H1 (cell line): Measurements from ENCODE around the gene ZNF277. TPM values are rescaled to one million over a fixed set of nuclear protein-coding genes. Genes with fewer than 3 reads are reported as not detected.

ENCODE experiments used
- ATF3 ChIP-seq: IDR thresholded peaks from 2 replicates; pipeline ENCODE4 v1.6.1; 2011; ENCODE audit warnings: low read depth, mild to moderate bottlenecking, low read length; ENCODE audit not compliant: insufficient read depth
- GTF2F1 ChIP-seq: IDR thresholded peaks from 2 replicates; pipeline ENCODE4 v1.6.1; 2012; ENCODE audit warnings: low read depth, low read length, improper control_type of control experiment, borderline replicate concordance
- MAX ChIP-seq: IDR thresholded peaks from 2 replicates; pipeline ENCODE4 v1.6.1; 2012; ENCODE audit warnings: inconsistent platforms
- RBBP5 ChIP-seq: IDR thresholded peaks from 2 replicates; pipeline ENCODE4 v1.7.1; 2012; ENCODE audit warnings: low read depth, mild to moderate bottlenecking, inconsistent platforms, low read length, moderate library complexity, borderline replicate concordance
- RXRA ChIP-seq: IDR thresholded peaks from 2 replicates; pipeline ENCODE4 v1.6.1; 2011; ENCODE audit warnings: low read depth, mild to moderate bottlenecking, low read length, moderate library complexity; ENCODE audit not compliant: insufficient read depth
- polyA plus RNA-seq, 7 experiments: library from polyadenylated mRNA; depleted of rRNA in 3 of 7; stranded (reverse) in 5 of 7; unstranded in 2 of 7; fragments of >200 nt in 5 of 7; fragments of 200-250 nt in 2 of 7; gene quantifications; 1 replicate in 5 of 7; 2 replicates in 1 of 7; 4 replicates in 1 of 7; pipeline versions ENCODE4 v1.2.1 to v1.2.3, GENCODE V29; 2011 to 2013; ENCODE audit warnings: missing spikeins in 2 of 7, mixed read lengths in 2 of 7
- total RNA-seq: library from RNA; stranded (reverse); fragmentation: NEBNext Ultra II Directional; extraction: Animal tissue kit (Norgen Biotek cat#: 25700); gene quantifications from 2 replicates; pipeline ENCODE4 v1.2.1, GENCODE V29; 2021

ZNF277 gene
- total and polyA plus RNA-seq, 2 of the 8 experiments (the other 6 are each of a cell fraction or from before 2014, with no cell fraction given), result 5.1 to 21.7 TPM

- TF ChIP-seq ATF3 (no peak), RBBP5 (no peak), GTF2F1 (no peak), MAX (no peak), RXRA (no peak)
Observed at GRCh38 chr7:112185005-112185834, 21.3 kb upstream of the ZNF277 start (continued).
